ENCODE data around the gene WWC1. TPM values are rescaled to one million over a fixed set of nuclear protein-coding genes. Genes with fewer than 3 reads are reported as not detected.

Gene WWC1
- 1.9 TPM for polyA plus RNA-seq (2012; ENCODE audit: low read depth, missing spikeins)

DNA sequence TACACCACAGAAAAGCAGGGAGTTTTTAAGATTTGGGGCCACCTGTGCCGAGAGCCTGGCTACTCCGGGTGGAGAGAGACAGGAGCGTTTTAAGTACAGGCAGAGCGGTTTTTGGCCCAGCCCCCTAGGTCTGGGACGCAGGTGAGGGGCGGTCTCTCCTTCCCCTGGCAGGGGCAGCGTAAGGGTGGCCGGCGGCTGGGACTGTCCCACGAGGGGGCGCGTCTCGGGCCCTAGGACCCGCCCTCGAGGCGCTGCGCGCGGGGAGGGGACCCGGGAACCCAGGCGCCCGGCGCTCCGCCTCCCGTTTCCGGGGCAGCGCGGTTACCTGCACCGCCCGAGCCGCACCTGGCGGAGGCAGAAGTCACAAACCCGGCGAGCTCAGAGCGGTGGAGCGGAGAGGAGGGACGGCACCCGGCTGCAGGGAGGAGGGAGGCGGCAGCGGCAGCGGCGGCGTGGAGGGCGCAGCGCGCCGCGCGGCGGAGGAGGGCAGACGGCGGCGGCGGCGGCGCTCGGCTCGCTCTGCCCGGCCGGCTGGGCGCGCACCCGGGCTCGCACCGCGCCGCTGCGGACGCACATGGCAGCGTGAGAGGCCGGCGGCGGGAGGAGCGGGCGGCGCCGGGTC is at the start of gene WWC1:
TSS of gene WWC1 (plus strand) at position 304 of the 622 bp plus-strand sequence. CDS start 508 bp downstream, outside the sequence.
- FAIRE-seq (peak; percentile 95), DNase-seq (ENCODE audit: insufficient read length, low spot score) (peak; percentile 80)
- TF ChIP-seq SPI1 (IDR thresholded peaks at IDR 0.05; ENCODE audit: low read depth, low read length) (no peak), PAX5 (IDR thresholded peaks at IDR 0.05; ENCODE audit: insufficient read depth, low read length, severe bottlenecking) (no peak), TAF1 (IDR thresholded peaks at IDR 0.05; ENCODE audit: low read depth, low read length) (no peak), POLR2A (IDR thresholded peaks at IDR 0.05; ENCODE audit: low read depth, low read length) (no peak)

GRCh38 chr5:168244838-168245559 is 46.4 kb upstream of the WWC1 start:
- FAIRE-seq (no peak), DNase-seq (ENCODE audit: insufficient read length, low spot score) (no peak)
- no peak for TF ChIP-seq TAF1 (IDR thresholded peaks at IDR 0.05; ENCODE audit: low read depth, low read length)
- TF ChIP-seq POU2F2 (IDR thresholded peaks at IDR 0.05; ENCODE audit: low read depth, low read length): no peak
- TF ChIP-seq POLR2AphosphoS5 (IDR thresholded peaks at IDR 0.05; ENCODE audit: low read depth, low read length): no peak
- TF ChIP-seq PAX5 (IDR thresholded peaks at IDR 0.05; ENCODE audit: insufficient read depth, low read length, severe bottlenecking): no peak
- TF ChIP-seq POLR2A (IDR thresholded peaks at IDR 0.05; ENCODE audit: low read depth, low read length): no peak
- no peak for TF ChIP-seq SPI1 (IDR thresholded peaks at IDR 0.05; ENCODE audit: low read depth, low read length)

DNA sequence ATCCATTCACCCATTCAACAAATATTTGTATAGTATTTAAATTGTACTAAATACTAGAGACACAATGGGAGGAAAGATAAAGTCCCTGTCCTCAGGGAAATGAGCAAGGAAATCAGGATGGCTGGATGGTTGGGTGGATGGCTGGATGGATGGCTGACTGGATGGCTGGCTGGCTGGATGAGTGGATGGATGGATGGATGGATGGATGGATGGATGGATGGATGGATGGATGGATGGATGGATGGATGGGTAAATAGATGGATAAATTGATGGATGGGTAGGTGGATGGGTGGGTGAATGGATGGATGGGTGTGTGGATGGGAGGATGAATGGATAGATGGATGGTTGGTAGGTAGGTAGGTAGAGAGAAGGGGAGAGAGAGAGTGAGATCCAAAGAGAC is 41.5 kb upstream of the WWC1 start:
- FAIRE-seq (no peak), DNase-seq (ENCODE audit: insufficient read length, low spot score) (no peak)
- TF ChIP-seq POLR2AphosphoS5 (IDR thresholded peaks at IDR 0.05; ENCODE audit: low read depth, low read length) (no peak), POU2F2 (IDR thresholded peaks at IDR 0.05; ENCODE audit: low read depth, low read length) (no peak), PAX5 (IDR thresholded peaks at IDR 0.05; ENCODE audit: insufficient read depth, low read length, severe bottlenecking) (no peak), SPI1 (IDR thresholded peaks at IDR 0.05; ENCODE audit: low read depth, low read length) (no peak), TAF1 (IDR thresholded peaks at IDR 0.05; ENCODE audit: low read depth, low read length) (no peak), POLR2A (IDR thresholded peaks at IDR 0.05; ENCODE audit: low read depth, low read length) (no peak)

DNA sequence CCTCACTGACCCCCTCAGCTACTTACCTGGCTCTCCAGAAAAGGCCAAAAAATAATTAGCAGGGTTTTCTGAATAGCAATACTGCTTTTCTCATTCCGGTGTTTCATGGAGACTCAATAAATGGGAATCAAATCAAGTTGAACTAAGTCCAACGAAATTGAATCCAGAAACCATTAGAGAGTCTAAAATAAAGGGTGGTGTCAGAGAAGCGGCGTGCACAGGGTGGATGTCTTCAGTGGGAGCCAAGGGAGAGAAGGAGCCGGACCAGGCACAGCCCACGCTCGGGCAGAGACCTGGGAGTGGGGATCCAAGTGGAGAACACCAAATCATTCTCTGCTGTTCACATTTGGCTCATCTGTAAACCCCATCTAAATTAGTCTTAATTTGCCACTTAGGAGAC is 40.2 kb upstream of the WWC1 start:
- DNase-seq (ENCODE audit: insufficient read length, low spot score): no peak
- FAIRE-seq: no peak
- no peak for TF ChIP-seq POLR2AphosphoS5 (IDR thresholded peaks at IDR 0.05; ENCODE audit: low read depth, low read length)
- no peak for TF ChIP-seq TAF1 (IDR thresholded peaks at IDR 0.05; ENCODE audit: low read depth, low read length)
- no peak for TF ChIP-seq PAX5 (IDR thresholded peaks at IDR 0.05; ENCODE audit: insufficient read depth, low read length, severe bottlenecking)
- TF ChIP-seq SPI1 (IDR thresholded peaks at IDR 0.05; ENCODE audit: low read depth, low read length): no peak
- TF ChIP-seq POLR2A (IDR thresholded peaks at IDR 0.05; ENCODE audit: low read depth, low read length): no peak
- no peak for TF ChIP-seq POU2F2 (IDR thresholded peaks at IDR 0.05; ENCODE audit: low read depth, low read length)

DNA sequence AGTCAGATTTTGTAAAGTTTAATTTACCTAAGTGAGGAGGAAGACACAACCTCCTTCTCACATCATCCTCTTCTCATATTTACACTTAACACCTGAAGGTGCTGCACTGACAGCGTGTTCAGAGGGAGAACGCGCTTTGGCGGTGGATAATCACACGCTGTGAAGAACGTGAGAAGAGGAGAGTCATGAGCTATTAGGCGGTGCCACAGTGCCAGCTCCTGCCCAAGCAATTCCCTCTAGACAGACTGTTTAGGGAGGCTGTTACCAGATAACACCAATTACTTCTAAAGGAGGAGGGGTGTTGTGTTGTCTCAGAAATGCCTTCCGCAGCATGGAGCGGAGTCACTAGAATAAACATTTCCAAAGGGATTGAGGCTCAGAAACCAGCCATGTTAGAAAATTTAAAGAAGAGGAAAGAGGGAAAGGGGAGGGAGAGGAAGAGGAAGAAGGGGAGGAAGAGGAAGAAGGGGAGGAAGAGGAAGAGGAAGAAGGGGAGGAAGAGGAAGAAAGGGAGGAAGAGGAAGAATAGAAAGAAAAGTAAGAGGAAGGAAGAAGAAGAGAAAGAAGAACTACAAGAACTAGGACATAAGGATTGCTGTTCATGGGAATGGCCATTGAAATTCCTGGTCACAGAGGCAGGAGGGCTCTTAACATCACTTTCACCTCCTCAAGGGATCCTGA is 37.3 kb upstream of the WWC1 start:
- no peak for DNase-seq (ENCODE audit: insufficient read length, low spot score)
- TF ChIP-seq PAX5 (IDR thresholded peaks at IDR 0.05; ENCODE audit: insufficient read depth, low read length, severe bottlenecking) (no peak), SPI1 (IDR thresholded peaks at IDR 0.05; ENCODE audit: low read depth, low read length) (no peak), POLR2A (IDR thresholded peaks at IDR 0.05; ENCODE audit: low read depth, low read length) (no peak), POU2F2 (IDR thresholded peaks at IDR 0.05; ENCODE audit: low read depth, low read length) (no peak), POLR2AphosphoS5 (IDR thresholded peaks at IDR 0.05; ENCODE audit: low read depth, low read length) (no peak), TAF1 (IDR thresholded peaks at IDR 0.05; ENCODE audit: low read depth, low read length) (no peak)
- FAIRE-seq: no peak

GRCh38 chr5:168260353-168261226 is 30.9 kb upstream of the WWC1 start:
- FAIRE-seq (no peak), DNase-seq (ENCODE audit: insufficient read length, low spot score) (no peak)
- TF ChIP-seq POLR2AphosphoS5 (IDR thresholded peaks at IDR 0.05; ENCODE audit: low read depth, low read length) (no peak), TAF1 (IDR thresholded peaks at IDR 0.05; ENCODE audit: low read depth, low read length) (no peak), PAX5 (IDR thresholded peaks at IDR 0.05; ENCODE audit: insufficient read depth, low read length, severe bottlenecking) (no peak), POU2F2 (IDR thresholded peaks at IDR 0.05; ENCODE audit: low read depth, low read length) (no peak), POLR2A (IDR thresholded peaks at IDR 0.05; ENCODE audit: low read depth, low read length) (no peak), SPI1 (IDR thresholded peaks at IDR 0.05; ENCODE audit: low read depth, low read length) (no peak)

DNA sequence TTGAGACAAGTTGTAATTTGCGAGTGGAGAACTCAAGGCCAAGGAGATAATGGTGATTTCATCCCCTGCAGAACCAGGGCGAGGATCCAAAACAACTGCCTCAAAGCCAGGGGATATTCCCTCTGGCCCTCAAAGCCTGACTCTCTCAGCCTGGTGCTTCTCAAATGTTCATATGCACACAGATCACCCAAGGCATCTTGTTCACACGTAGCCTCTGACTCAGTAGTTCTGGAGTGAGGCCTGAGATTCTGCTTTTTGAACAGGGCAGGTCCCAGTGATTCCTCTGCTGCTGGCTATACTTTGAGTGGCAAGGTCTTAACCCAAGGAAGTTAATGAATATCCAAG is 30.2 kb upstream of the WWC1 start:
- DNase-seq (ENCODE audit: insufficient read length, low spot score): no peak
- TF ChIP-seq TAF1 (IDR thresholded peaks at IDR 0.05; ENCODE audit: low read depth, low read length) (no peak), POU2F2 (IDR thresholded peaks at IDR 0.05; ENCODE audit: low read depth, low read length) (no peak), PAX5 (IDR thresholded peaks at IDR 0.05; ENCODE audit: insufficient read depth, low read length, severe bottlenecking) (no peak), POLR2A (IDR thresholded peaks at IDR 0.05; ENCODE audit: low read depth, low read length) (no peak)
- FAIRE-seq: no peak

DNA sequence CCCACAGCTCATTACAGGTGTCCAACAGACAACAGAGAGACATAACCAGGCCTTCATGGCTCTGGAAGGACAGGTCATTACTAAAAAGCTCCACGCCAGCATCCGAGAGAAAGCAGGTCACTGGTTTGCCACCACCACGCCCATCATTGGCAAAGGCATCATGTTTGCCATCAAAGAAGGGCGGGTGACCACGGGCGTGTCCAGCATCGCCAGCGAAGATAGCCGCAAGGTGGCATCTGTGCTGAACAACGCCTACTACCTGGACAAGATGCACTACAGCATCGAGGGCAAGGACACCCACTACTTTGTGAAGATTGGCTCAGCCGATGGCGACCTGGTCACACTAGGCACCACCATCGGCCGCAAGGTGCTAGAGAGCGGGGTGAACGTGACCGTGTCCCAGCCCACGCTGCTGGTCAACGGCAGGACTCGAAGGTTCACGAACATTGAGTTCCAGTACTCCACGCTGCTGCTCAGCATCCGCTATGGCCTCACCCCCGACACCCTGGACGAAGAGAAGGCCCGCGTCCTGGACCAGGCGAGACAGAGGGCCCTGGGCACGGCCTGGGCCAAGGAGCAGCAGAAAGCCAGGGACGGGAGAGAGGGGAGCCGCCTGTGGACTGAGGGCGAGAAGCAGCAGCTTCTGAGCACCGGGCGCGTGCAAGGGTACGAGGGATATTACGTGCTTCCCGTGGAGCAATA is 29.3 kb upstream of the WWC1 start:
- TF ChIP-seq TAF1 (IDR thresholded peaks at IDR 0.05; ENCODE audit: low read depth, low read length): no peak
- no peak for TF ChIP-seq POLR2A (IDR thresholded peaks at IDR 0.05; ENCODE audit: low read depth, low read length)
- no peak for TF ChIP-seq PAX5 (IDR thresholded peaks at IDR 0.05; ENCODE audit: insufficient read depth, low read length, severe bottlenecking)
- TF ChIP-seq POLR2AphosphoS5 (IDR thresholded peaks at IDR 0.05; ENCODE audit: low read depth, low read length): no peak
- TF ChIP-seq POU2F2 (IDR thresholded peaks at IDR 0.05; ENCODE audit: low read depth, low read length): no peak
- TF ChIP-seq SPI1 (IDR thresholded peaks at IDR 0.05; ENCODE audit: low read depth, low read length): no peak
- FAIRE-seq: no peak
- DNase-seq (ENCODE audit: insufficient read length, low spot score): no peak

All from GM12891 (cell line).